Measurements from ENCODE around the gene PLEKHA4.

DNA sequence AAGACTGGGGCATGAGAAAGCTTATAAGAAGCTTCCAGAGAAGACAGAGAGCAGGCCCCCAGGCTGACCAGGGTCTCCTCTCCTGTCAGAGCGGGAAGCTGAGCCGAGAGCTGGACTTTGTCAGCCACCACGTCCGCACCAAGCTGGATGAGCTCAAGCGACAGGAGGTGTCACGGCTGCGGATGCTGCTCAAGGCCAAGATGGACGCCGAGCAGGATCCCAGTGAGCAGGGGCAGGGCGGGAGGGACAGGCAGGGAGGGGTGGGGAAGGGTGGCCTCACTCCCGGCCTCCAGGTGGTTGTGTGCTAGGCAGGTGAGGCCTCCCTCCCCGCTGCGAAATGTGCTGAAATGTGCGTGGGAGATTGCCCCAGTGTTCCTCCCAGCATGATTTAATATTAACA is 37.2 kb upstream of the PLEKHA4 start:
- TF ChIP-seq ZNF280B (CRISPR knock-in tag; IDR thresholded peaks at IDR 0.05; ENCODE audit: borderline replicate concordance) = no peak
- TF ChIP-seq, protein P1, sequence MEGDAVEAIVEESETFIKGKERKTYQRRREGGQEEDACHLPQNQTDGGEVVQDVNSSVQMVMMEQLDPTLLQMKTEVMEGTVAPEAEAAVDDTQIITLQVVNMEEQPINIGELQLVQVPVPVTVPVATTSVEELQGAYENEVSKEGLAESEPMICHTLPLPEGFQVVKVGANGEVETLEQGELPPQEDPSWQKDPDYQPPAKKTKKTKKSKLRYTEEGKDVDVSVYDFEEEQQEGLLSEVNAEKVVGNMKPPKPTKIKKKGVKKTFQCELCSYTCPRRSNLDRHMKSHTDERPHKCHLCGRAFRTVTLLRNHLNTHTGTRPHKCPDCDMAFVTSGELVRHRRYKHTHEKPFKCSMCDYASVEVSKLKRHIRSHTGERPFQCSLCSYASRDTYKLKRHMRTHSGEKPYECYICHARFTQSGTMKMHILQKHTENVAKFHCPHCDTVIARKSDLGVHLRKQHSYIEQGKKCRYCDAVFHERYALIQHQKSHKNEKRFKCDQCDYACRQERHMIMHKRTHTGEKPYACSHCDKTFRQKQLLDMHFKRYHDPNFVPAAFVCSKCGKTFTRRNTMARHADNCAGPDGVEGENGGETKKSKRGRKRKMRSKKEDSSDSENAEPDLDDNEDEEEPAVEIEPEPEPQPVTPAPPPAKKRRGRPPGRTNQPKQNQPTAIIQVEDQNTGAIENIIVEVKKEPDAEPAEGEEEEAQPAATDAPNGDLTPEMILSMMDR (CRISPR knock-in tag; IDR thresholded peaks at IDR 0.05) = no peak
- no peak for TF ChIP-seq PRDM15 (CRISPR knock-in tag; IDR thresholded peaks at IDR 0.05)
- no peak for TF ChIP-seq FOXM1 (CRISPR knock-in tag; IDR thresholded peaks at IDR 0.05)
